ENCODE measurements around the gene CDH20.
"Not testable (repeated sequence)": the region's sequence is repeated elsewhere in the genome, so short reads cannot be mapped to it uniquely, and the experiment has no call there.

The CDH20 gene

DNA sequence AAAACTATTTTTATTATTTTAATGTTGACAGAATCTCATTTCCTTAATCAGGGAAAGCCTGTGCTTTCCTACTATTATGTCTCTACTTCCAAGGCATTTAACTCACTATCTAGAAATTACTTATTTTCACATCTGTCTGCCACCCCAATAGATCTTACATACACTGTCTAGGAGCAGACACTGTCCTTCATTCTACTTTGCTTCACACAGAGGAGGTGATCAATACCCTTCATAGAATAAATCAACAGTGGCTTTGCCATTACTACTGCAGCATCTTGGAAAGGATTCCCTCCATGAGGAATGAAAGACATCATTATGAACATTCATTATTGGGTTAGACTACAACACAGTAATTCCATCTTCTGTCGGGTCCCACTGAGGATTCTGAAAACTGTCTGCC is 31.7 kb downstream of the CDH20 start:
- no peak for TF ChIP-seq ZNF274 (IDR thresholded peaks at IDR 0.05; ENCODE audit: low read depth, low read length)
- no peak overlapping the region for H3K4me3 ChIP-seq (ENCODE audit: low read length)

GRCh38 chr18:61368001-61368400 is 34.8 kb downstream of the CDH20 start:
- no peak for TF ChIP-seq ZNF274 (IDR thresholded peaks at IDR 0.05; ENCODE audit: low read depth, low read length)
- H3K4me3 ChIP-seq (ENCODE audit: low read length) = no peak overlapping the region

- not testable (repeated sequence) for H3K4me3 ChIP-seq (ENCODE audit: low read length)
Observed at GRCh38 chr18:61369671-61370070, 36.4 kb downstream of the CDH20 start.

- no peak for TF ChIP-seq ZNF274 (IDR thresholded peaks at IDR 0.05; ENCODE audit: low read depth, low read length)
- H3K4me3 ChIP-seq (ENCODE audit: low read length) = no peak overlapping the region
Observed at GRCh38 chr18:61371111-61371510, 37.9 kb downstream of the CDH20 start.

GRCh38 chr18:61379827-61380226 is 46.6 kb downstream of the CDH20 start:
- no peak for TF ChIP-seq ZNF274 (IDR thresholded peaks at IDR 0.05; ENCODE audit: low read depth, low read length)

GRCh38 chr18:61388010-61388409 is 54.8 kb downstream of the CDH20 start:
- no peak overlapping the region for H3K4me3 ChIP-seq (ENCODE audit: low read length)
- TF ChIP-seq ZNF274 (IDR thresholded peaks at IDR 0.05; ENCODE audit: low read depth, low read length) = no peak

More at GRCh38 chr18:61379827-61380226, 46.6 kb downstream of the CDH20 start:
- H3K4me3 ChIP-seq (ENCODE audit: low read length) = no peak overlapping the region

GRCh38 chr18:61394983-61395382 is 61.8 kb downstream of the CDH20 start:
- no peak for TF ChIP-seq ZNF274 (IDR thresholded peaks at IDR 0.05; ENCODE audit: low read depth, low read length)
- no peak overlapping the region for H3K4me3 ChIP-seq (ENCODE audit: low read length)

GRCh38 chr18:61397222-61397621 is 64.0 kb downstream of the CDH20 start:
- TF ChIP-seq ZNF274 (IDR thresholded peaks at IDR 0.05; ENCODE audit: low read depth, low read length) = no peak
- no peak overlapping the region for H3K4me3 ChIP-seq (ENCODE audit: low read length)

GRCh38 chr18:61398961-61399705 is 65.9 kb downstream of the CDH20 start:
- no peak for TF ChIP-seq ZNF274 (IDR thresholded peaks at IDR 0.05; ENCODE audit: low read depth, low read length)
- no peak overlapping the region for H3K4me3 ChIP-seq (ENCODE audit: low read length)

DNA sequence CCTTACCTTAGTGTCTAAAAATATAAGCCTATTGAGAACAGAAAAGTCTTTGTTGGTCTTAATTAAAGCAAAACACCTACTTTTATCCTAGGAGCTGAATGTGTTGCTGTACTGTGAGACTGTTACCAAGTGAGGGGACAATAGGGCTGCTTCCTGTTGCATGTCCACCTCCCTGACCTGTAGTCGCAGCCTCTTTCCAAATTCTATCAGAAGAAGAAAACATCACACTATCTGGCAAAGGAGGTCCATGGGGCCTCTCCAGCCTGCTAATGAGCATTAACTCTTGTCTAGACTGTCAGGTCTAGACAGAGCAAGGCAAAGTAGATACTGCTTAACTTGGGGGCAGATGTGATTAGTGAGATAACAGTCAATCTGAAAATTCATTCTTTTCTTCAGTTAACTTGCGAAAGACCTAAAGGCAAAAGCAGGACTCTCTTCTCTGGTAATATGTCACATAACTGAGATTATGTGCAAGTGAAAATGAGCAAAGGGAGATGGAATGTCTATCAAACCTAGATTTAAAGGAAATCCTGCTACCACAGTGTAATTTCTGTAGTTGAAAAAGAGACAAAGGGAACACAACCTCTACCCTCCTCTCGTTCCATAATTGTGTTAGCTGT is 66.9 kb downstream of the CDH20 start:
- TF ChIP-seq ZNF274 (IDR thresholded peaks at IDR 0.05; ENCODE audit: low read depth, low read length) = no peak
- no peak overlapping the region for H3K4me3 ChIP-seq (ENCODE audit: low read length)

DNA sequence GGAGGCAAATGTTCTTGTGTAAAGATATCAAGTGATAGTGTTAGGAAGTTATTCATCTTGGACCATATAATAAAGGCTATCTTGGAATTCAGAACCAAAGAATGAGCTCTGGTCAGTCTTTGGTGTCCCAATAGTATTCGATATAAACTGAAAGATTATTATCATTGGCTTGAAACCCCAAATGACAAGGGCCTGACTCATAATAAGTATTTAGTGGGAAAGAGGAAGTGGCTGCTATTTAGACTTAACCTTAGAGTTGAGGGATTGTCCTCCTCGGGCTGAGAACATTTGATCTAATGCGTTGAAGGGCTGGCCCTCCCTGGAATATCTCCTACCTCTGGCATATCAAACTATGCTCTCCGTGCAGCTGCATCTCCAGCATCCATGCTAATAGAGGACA is 67.5 kb downstream of the CDH20 start:
- no peak overlapping the region for H3K4me3 ChIP-seq (ENCODE audit: low read length)
- no peak for TF ChIP-seq ZNF274 (IDR thresholded peaks at IDR 0.05; ENCODE audit: low read depth, low read length)

DNA sequence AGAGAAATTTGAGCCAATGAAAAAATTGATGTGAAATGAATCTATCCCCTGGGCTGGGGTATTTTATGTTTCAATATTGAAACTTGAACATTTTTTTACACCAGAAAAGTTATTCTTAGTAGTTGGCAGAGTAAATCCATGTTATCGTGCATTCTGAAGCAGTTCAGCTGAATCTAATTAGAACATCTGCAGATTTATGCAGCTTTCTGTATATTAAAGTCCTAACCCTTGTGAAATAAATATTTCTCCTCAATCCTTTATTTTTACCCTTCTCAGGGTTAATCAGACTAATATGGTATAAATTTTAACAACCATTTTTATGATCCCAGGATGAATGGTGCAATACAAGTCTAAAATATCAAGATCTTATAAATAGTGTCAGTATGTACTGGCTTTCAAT is 69.5 kb downstream of the CDH20 start:
- TF ChIP-seq ZNF274 (IDR thresholded peaks at IDR 0.05; ENCODE audit: low read depth, low read length) = no peak
- no peak overlapping the region for H3K4me3 ChIP-seq (ENCODE audit: low read length)

- no peak for TF ChIP-seq ZNF274 (IDR thresholded peaks at IDR 0.05; ENCODE audit: low read depth, low read length)
- H3K4me3 ChIP-seq (ENCODE audit: low read length) = no peak overlapping the region
Observed at GRCh38 chr18:61413396-61413795, 80.2 kb downstream of the CDH20 start.

DNA sequence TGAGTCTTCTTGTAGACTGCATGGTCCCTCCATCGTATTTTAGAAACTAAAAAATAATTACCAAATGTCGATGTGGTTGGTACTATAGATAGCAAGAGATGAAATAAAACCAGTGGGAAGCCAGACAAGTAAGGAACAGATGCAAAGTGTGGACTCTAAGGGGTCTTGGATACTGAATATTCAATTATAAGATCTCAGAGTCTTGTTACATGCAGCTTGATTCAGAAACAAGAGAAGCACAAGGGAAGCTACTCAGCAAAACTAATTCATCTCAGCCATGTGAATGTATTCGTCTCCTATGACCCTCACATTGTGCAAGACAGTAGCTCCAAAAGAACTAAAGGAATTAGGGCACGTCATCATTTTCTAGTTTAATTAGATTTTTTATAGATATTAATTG is 80.9 kb downstream of the CDH20 start:
- TF ChIP-seq ZNF274 (IDR thresholded peaks at IDR 0.05; ENCODE audit: low read depth, low read length) = no peak

GRCh38 chr18:61419763-61420162 is 86.5 kb downstream of the CDH20 start:
- no peak for TF ChIP-seq ZNF274 (IDR thresholded peaks at IDR 0.05; ENCODE audit: low read depth, low read length)
- no peak overlapping the region for H3K4me3 ChIP-seq (ENCODE audit: low read length)

More for the DNA sequence above, 80.9 kb downstream of the CDH20 start:
- no peak overlapping the region for H3K4me3 ChIP-seq (ENCODE audit: low read length)

All from GM08714 (cell line).